ENCODE measurements around the gene MS4A10. TPM values are rescaled to one million over a fixed set of nuclear protein-coding genes. Genes with fewer than 3 reads are reported as not detected.

MS4A10 gene
- total and polyA plus RNA-seq, 10 of the 15 experiments (the other 5 are each of a cell fraction or from before 2014, with no cell fraction given) = not detected

DNA sequence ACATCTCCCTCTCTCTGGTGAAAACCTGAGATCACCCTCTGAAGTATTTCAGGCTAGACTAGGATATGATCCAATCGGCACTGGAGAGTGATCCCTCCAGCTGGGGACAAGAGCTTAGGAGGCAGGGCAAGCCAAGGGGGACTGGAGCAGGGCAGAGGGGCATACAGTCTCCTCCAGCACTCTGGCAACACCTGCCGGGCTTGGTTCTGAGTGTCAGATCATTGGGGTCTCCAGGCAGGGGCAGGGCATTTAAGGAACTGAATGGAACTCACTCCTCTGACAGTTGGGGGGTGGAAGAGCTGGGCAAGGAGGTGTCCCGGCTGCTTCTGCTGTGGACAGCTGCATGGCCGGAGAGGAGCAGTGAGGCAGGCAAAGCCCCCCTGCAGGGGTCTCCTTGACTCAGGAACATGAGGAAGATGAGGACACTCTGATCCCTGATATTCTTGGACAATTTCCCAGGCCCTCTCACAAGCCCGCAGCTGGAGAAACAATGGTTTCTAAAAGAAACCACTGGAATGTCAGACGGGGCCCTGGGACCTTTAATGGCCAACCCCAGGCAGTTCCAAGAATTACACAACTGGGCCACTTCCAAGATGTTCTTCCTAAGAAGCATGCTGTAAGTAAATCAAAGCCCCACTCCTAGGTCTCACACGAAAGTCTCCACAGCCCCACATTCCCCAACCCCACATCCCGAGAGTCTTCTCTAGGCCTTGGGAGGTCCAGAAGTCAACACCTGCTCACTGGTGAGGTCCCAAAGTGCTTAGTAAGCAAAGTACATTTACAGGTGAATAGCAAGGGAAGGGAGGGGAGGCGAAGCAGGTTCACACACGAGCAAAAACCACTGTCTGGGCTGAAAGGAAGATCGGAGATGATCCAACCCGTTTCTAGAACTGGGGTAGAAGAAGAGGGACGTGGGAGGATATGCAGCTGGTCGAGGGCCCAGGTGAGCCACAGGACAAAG, 55.6 kb downstream of the MS4A10 start (continued):
- TF ChIP-seq MEF2A (IDR thresholded peaks at IDR 0.05; ENCODE audit: insufficient read depth, low read depth, low read length) (no peak), RELA (IDR thresholded peaks at IDR 0.05; ENCODE audit: borderline replicate concordance, partially characterized antibody) (no peak), MYC (IDR thresholded peaks at IDR 0.05; ENCODE audit: insufficient read depth, insufficient read length, insufficient replicate concordance, low read length, severe bottlenecking) (no peak)

GRCh38 chr11:60841797-60842667, 56.9 kb downstream of the MS4A10 start, which contains the start of gene CCDC86:
CCDC86 (plus strand) TSS chr11:60842113; CDS start chr11:60842125, 12 bp downstream.
- peak within 1 kb of the TSS; percentile 92 for H3K4me2 ChIP-seq (ENCODE audit: control insufficient read depth, insufficient read depth)
- peaks cover 48% of the 10 kb centered on the region for H3K79me2 ChIP-seq (ENCODE audit: control insufficient read depth, insufficient read depth, low read length)
- ATAC-seq (peak; percentile 87), DNase-seq (ENCODE audit: low read depth, low spot score) (peak; percentile 78), FAIRE-seq (peak; percentile 80)
- H3K27me3 ChIP-seq (replicated peaks in 1 of 2; ENCODE audit: control insufficient read depth in 2 of 2, insufficient read depth in 2 of 2, low read length in 1 of 2) = no peaks in the 10 kb centered on the region
- peak within 1 kb of the TSS; percentile 92 for H3K4me3 ChIP-seq
- ChIA-PET SMC1A (ENCODE audit: uncharacterized antibody, unreplicated experiment) (interaction anchor here (1.1 to 2.0 kb wide), 2 partner anchors 12 to 53 kb away, joined by 3 to 6 read pairs; no protein-coding TSS in a partner anchor), RAD21 (ENCODE audit: unreplicated experiment) (interaction anchor here (0.6 to 1.5 kb wide), 2 partner anchors 73 to 82 kb away, joined by 3 to 4 read pairs; no protein-coding TSS in a partner anchor), CTCF (interaction anchor here (0.6 to 2.5 kb wide), 8 partner anchors 11 to 494 kb away, joined by 3 to 18 read pairs (median 4); no protein-coding TSS in a partner anchor), POLR2A (interaction anchor here (0.5 to 1.1 kb wide), 2 partner anchors 63 to 405 kb away, joined by 4 read pairs; no protein-coding TSS in a partner anchor)
- H3K9ac ChIP-seq (ENCODE audit: control insufficient read depth, insufficient read depth, low read length) = peak within 1 kb of the TSS; percentile 86
- no peaks in the 10 kb centered on the region for H3K9me3 ChIP-seq (replicated peaks; ENCODE audit: control insufficient read depth, insufficient read depth, low read length)
- no peaks in the 10 kb centered on the region; a peak in 2 of 4 replicates for H3K36me3 ChIP-seq (ENCODE audit: control insufficient read depth in 2 of 2, insufficient read depth in 2 of 2, low read length in 1 of 2)
- H3K27ac ChIP-seq (ENCODE audit: control insufficient read depth, insufficient read depth) = peak within 1 kb of the TSS; percentile 72
- H4K20me1 ChIP-seq (ENCODE audit: control insufficient read depth, insufficient read depth) = no peaks in the 10 kb centered on the region
- peaks cover 4% of the 10 kb centered on the region for H3K4me1 ChIP-seq (ENCODE audit: control insufficient read depth, insufficient read depth, low read length)
- TSS peak; percentile 73 for BruUV-seq (replicated peaks)
- peak within 1 kb of the TSS; percentile 99 for H2AFZ ChIP-seq (ENCODE audit: control insufficient read depth, low read depth, low read length)
- in situ Hi-C loops (cut with MboI) (no loop called here), intact Hi-C loops (cut with micrococcal nuclease; ENCODE audit: unreplicated experiment) (loop anchor here (10.0 kb wide), 1 partner anchor 113 kb away; the partner anchor contains the start of gene SLC15A3)
- 1% methylated on average over 54 of the region's 57 CpGs for WGBS (ENCODE audit: insufficient coverage, insufficient replicate concordance, low lambda C conversion rate, missing lambda C conversion rate)
- 0 out of 2 replicates have a peak, but pooled peaks have one; percentile 38 for TF ChIP-seq HDGF (IDR thresholded peaks at IDR 0.05)
- TF ChIP-seq SMC3 (IDR thresholded peaks at IDR 0.05; ENCODE audit: borderline replicate concordance, low read length) = no peak
- no peak for TF ChIP-seq ZNF384 (IDR thresholded peaks at IDR 0.05; ENCODE audit: borderline replicate concordance, low read depth, low read length)
- no peak for TF ChIP-seq STAT3 (IDR thresholded peaks at IDR 0.05; ENCODE audit: low read depth, low read length)
- peak; percentile 99 for TF ChIP-seq NKRF (conservative IDR thresholded peaks at IDR 0.05)
- TF ChIP-seq, protein P1, sequence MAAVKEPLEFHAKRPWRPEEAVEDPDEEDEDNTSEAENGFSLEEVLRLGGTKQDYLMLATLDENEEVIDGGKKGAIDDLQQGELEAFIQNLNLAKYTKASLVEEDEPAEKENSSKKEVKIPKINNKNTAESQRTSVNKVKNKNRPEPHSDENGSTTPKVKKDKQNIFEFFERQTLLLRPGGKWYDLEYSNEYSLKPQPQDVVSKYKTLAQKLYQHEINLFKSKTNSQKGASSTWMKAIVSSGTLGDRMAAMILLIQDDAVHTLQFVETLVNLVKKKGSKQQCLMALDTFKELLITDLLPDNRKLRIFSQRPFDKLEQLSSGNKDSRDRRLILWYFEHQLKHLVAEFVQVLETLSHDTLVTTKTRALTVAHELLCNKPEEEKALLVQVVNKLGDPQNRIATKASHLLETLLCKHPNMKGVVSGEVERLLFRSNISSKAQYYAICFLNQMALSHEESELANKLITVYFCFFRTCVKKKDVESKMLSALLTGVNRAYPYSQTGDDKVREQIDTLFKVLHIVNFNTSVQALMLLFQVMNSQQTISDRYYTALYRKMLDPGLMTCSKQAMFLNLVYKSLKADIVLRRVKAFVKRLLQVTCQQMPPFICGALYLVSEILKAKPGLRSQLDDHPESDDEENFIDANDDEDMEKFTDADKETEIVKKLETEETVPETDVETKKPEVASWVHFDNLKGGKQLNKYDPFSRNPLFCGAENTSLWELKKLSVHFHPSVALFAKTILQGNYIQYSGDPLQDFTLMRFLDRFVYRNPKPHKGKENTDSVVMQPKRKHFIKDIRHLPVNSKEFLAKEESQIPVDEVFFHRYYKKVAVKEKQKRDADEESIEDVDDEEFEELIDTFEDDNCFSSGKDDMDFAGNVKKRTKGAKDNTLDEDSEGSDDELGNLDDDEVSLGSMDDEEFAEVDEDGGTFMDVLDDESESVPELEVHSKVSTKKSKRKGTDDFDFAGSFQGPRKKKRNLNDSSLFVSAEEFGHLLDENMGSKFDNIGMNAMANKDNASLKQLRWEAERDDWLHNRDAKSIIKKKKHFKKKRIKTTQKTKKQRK (IDR thresholded peaks at IDR 0.05; ENCODE audit: low read depth, low read length) = no peak
- TF ChIP-seq BRCA1 (IDR thresholded peaks at IDR 0.05; ENCODE audit: low read depth, low read length) = peak; percentile 54
